Stimulated activated CD8-positive, alpha-beta memory T cell treated with anti-CD3 and anti-CD28 coated beads, Interleukin-7, amount 100 ng/mL, for 4 hours (primary cell): Measurements from ENCODE around the gene MED12L.
"Not testable (repeated sequence)": the region's sequence is repeated elsewhere in the genome, so short reads cannot be mapped to it uniquely, and the experiment has no call there.

Experiments
- DNase-seq, 2 donors: peaks; one replicate each; pipeline ENCODE4 v3.0.0-alpha.2; 2020; ENCODE audit warnings: low read depth in 2 of 2

The MED12L gene

GRCh38 chr3:151236736-151237135 is 151.3 kb downstream of the MED12L start:
- no peak for DNase-seq

GRCh38 chr3:151242006-151242405 is 156.5 kb downstream of the MED12L start:
- not testable (repeated sequence) for DNase-seq

GRCh38 chr3:151248772-151249337 is 163.4 kb downstream of the MED12L start:
- no peak for DNase-seq

GRCh38 chr3:151256749-151257148 is 171.3 kb downstream of the MED12L start:
- no peak for DNase-seq

- no peak for DNase-seq
Observed at GRCh38 chr3:151259664-151260063, 174.2 kb downstream of the MED12L start.

- no peak for DNase-seq
Observed at GRCh38 chr3:151262871-151263525, 177.5 kb downstream of the MED12L start.

GRCh38 chr3:151264605-151265004 is 179.1 kb downstream of the MED12L start:
- DNase-seq: no peak

- DNase-seq: no peak
Observed at GRCh38 chr3:151265166-151265565, 179.7 kb downstream of the MED12L start.

- no peak for DNase-seq
Observed at GRCh38 chr3:151265866-151266265, 180.4 kb downstream of the MED12L start.

GRCh38 chr3:151267066-151267465 is 181.6 kb downstream of the MED12L start:
- DNase-seq: no peak

- DNase-seq: no peak
Observed at GRCh38 chr3:151268267-151269235, 183.1 kb downstream of the MED12L start.

- DNase-seq: no peak
Observed at GRCh38 chr3:151269631-151270030, 184.2 kb downstream of the MED12L start.

- DNase-seq: no peak
Observed at GRCh38 chr3:151275091-151275490, 189.6 kb downstream of the MED12L start.

GRCh38 chr3:151276038-151276686 is 190.7 kb downstream of the MED12L start:
- no peak for DNase-seq

GRCh38 chr3:151276687-151277042 is 191.2 kb downstream of the MED12L start:
- no peak for DNase-seq

- no peak for DNase-seq
Observed at GRCh38 chr3:151278230-151278629, 192.8 kb downstream of the MED12L start, which contains the start of gene P2RY14. Gene P2RY14 (minus strand): TSS chr3:151278542. CDS start chr3:151214316, 64,226 bp downstream.

GRCh38 chr3:151281671-151282324 is 196.3 kb downstream of the MED12L start:
- DNase-seq: no peak

- DNase-seq: no peak
Observed at GRCh38 chr3:151282921-151283320, 197.5 kb downstream of the MED12L start.

- no peak for DNase-seq
Observed at GRCh38 chr3:151283387-151283786, 197.9 kb downstream of the MED12L start.

GRCh38 chr3:151283907-151284461 is 198.5 kb downstream of the MED12L start:
- DNase-seq: peak; percentile 11 to 34

GRCh38 chr3:151285940-151286339 is 200.5 kb downstream of the MED12L start:
- no peak for DNase-seq
